NCI-H2107 treated with DMSO at 0.1 percent for 48 hours (cell line): ENCODE data around the gene CDSN.
A peak's percentile ranks its signal among the peaks of the same experiment; 100 is the strongest.
"Not testable (repeated sequence)": the region's sequence is repeated elsewhere in the genome, so short reads cannot be mapped to it uniquely, and the experiment has no call there.

ENCODE experiments used
- DNase-seq: peaks from one replicate; lab custom pipeline; 2025; ENCODE audit not compliant: unreplicated experiment; lab: John Stamatoyannopoulos, UW

CDSN gene

GRCh38 chr6:31120151-31120915 is at the start of gene CDSN:
Gene CDSN, minus strand, starts transcription at chr6:31120446. Its CDS starts 27 bp downstream, at chr6:31120419.
- no peak for DNase-seq

DNA sequence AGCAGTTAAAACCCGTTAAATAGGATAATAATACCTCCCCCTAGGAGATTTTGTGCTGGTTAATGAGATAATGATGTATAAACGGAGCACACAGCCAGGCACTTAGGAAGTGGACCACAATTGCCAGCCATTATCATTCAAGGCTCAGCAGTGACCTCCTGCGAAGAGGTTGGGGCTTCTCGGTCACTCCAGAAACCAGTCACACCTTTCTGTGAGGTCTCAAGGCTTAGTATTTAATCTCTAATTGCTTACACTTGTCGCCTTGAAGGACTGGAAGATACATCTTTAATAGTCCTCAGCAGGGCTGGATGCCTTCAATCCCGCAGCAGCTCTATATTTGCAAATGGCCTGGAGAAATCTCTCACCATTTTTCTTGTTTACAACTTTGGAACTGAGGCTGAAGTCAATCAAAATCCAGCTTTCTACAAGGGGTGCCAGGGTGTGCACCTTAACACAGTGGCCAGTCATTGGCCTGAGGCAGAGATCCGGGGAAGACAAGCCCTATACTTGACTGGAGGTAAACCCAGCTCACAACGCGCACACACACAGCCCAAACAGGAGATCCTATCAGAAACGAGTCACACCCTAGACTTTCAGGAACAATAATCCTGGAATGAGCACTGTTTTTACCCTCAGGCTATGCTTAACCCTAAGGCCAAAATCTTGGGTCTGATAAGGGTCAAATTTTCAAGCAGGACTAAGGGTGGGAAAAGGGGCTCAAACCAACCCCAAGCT is 49.0 kb upstream of the CDSN start:
- DNase-seq = no peak

GRCh38 chr6:31168606-31169005 is 48.4 kb upstream of the CDSN start:
- no peak for DNase-seq

GRCh38 chr6:31165986-31166385 is 45.7 kb upstream of the CDSN start:
- no peak for DNase-seq

- DNase-seq = not testable (repeated sequence)
Observed at GRCh38 chr6:31165064-31165832, 45.0 kb upstream of the CDSN start.

DNA sequence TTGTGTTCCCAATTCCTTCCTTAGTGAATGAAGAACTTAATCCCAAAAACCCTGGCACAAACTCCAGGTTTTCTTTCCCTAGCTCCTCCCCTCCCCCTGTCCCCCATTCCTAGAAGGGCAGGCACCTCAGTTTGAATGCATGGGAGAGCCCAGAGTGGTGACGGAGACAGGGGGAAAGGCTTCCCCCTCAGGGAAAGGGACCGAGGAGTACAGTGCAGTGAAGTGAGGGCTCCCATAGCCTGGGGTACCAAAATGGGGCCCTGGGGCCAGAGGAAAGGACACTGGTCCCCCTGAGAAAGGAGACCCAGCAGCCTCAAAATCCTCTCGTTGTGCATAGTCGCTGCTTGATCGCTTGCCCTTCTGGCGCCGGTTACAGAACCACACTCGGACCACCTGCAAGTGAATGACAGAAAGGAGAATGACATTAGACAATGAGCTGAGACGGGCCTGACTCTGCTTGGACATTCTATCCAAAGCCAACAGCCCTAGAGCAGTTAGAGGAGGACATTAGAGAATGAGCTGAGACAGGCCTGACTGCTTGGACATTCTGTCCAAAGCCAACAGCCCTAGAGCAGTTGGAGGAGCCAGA is 44.3 kb upstream of the CDSN start:
- not testable (repeated sequence) for DNase-seq

GRCh38 chr6:31163922-31164321 is 43.7 kb upstream of the CDSN start:
- DNase-seq = no peak

DNA sequence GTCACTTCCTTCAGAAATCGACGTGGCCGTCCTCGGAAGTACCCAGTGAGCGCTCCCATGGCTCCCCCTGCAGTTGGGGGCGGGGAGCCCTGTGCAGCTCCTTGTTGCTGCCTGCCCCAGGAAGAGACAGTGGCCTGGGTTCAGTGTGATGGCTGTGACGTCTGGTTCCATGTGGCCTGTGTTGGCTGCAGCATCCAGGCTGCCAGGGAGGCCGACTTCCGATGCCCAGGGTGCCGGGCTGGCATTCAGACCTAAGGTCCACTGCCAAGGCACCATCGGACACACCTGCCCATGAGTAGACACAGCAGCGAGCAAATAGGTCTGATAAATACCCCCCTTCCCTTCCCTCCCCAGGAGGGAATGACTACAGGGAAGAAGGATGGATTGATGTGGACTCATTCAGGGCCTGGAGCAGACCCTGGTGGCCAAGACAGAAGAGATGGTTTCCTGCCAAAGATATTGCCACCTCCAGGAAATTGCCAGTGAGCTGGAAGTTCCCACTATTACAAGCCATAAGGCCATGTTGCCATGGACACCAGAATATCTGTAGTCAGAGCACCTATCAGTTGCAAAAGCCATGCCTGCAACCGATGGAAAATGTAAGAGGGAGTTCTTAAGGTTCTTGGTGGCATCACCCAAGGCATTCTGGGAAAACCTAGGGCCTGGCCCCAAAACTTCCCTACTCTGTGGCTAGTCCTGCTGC is 42.4 kb upstream of the CDSN start:
- DNase-seq = no peak

DNA sequence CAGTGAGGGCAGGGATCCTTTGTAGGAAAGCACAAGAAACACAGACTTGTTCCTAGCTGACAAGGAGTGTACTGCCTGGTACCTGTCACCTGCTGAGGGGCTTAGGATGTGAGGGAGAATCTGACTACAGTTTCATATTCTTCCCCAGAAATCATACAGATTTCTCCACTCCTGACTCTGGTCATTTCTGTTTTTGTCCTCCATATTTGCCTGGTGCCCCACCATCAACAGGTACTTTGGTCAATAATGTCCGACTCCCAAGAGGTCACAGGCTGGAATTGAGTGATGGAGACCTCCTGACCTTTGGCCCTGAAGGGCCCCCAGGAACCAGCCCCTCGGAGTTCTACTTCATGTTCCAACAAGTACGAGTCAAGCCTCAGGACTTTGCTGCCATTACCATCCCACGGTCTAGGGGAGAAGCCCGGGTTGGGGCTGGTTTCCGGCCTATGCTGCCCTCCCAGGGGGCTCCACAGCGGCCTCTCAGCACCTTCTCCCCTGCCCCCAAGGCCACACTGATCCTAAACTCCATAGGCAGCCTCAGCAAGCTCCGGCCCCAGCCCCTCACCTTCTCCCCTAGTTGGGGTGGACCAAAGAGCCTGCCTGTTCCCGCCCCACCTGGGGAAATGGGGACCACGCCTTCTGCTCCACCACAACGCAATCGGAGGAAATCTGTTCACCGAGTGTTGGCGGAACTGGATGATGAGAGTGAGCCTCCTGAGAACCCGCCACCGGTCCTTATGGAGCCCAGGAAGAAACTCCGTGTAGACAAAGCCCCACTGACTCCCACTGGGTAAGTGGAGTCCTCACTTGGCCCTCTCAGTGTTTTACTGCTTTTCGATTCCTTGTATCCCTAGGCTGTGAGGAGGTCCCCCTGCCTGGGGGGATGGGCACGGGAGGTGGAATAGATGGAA is 41.2 kb upstream of the CDSN start:
- DNase-seq = no peak

- no peak for DNase-seq
Observed at GRCh38 chr6:31158863-31159855, 38.9 kb upstream of the CDSN start.

GRCh38 chr6:31158140-31158862 is 38.1 kb upstream of the CDSN start, which contains the start of gene TCF19:
Gene TCF19, plus strand, starts transcription at chr6:31158589. Its CDS starts 881 bp downstream, at chr6:31159470.
- peak; percentile 92 for DNase-seq

- no peak for DNase-seq
Observed at GRCh38 chr6:31157513-31158139, 37.4 kb upstream of the CDSN start, which contains the start of gene CCHCR1. Gene CCHCR1, minus strand, starts transcription at chr6:31157802. Its CDS starts 202 bp downstream, at chr6:31157600.

GRCh38 chr6:31156641-31157040 is 36.4 kb upstream of the CDSN start:
- no peak for DNase-seq

- no peak for DNase-seq
Observed at GRCh38 chr6:31154436-31154835, 34.2 kb upstream of the CDSN start.

GRCh38 chr6:31152781-31153180 is 32.5 kb upstream of the CDSN start:
- DNase-seq = no peak

- DNase-seq = no peak
Observed at GRCh38 chr6:31149827-31150447, 29.7 kb upstream of the CDSN start.

DNA sequence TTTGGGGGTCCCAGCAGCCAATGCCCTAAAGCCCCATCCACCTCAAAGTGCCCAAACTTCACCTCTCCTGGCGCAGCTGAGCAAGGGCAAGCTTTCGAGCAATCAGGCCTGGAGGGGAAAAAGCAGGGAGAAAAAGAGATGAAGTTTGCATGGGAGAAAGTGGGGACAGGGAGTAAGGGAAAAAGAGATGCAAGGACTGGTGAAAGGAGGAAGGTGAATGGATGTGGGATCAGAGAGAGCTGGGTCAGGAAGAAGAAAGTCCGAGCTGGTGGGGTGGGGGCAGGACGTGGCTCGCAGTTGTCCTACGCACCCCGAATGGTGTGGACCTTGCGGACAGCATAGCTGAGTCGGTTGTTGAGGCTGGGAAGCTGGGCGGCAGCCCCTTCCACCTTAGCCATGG is 25.1 kb upstream of the CDSN start:
- no peak for DNase-seq
